MCF 10A (cell line): ENCODE measurements around the gene FBXL20. TPM values are rescaled to one million over a fixed set of nuclear protein-coding genes. Genes with fewer than 3 reads are reported as not detected.
"Not testable (repeated sequence)": the region's sequence is repeated elsewhere in the genome, so short reads cannot be mapped to it uniquely, and the experiment has no call there.

Source experiments
- BruUV-seq: library from RNA; stranded (reverse); fragments of 400-500 nt; replicated peaks from 2 replicates; lab custom pipeline; 2021; lab: Mats Ljungman, UMichigan
- CTCF ChIA-PET: fragments of 300-600 bp; sonication (Branson Sonifier 250); formaldehyde crosslinking; extraction: SDS; loops from one replicate; lab custom pipeline; 2021; ENCODE audit warnings: antibody characterized with exemption, inconsistent platforms; lab: Yijun Ruan, JAX
- POLR2A ChIA-PET: fragments of 300-600, 350-650 bp; sonication (Branson Sonifier 250); formaldehyde crosslinking; extraction: SDS; loops from one replicate; lab custom pipeline; 2020; ENCODE audit warnings: antibody characterized with exemption, inconsistent platforms; lab: Yijun Ruan, JAX
- DNase-seq: peaks from one replicate; pipeline ENCODE4 v3.0.0-alpha.2; 2018; ENCODE audit not compliant: unreplicated experiment
- H3K27ac Mint-ChIP-seq: one replicate; pipeline ENCODE4 v1.8.0; 2022; ENCODE audit warnings: mild to moderate bottlenecking, low read depth, mixed read lengths; ENCODE audit not compliant: unreplicated experiment
- H3K27me3 Mint-ChIP-seq: one replicate; pipeline ENCODE4 v1.8.0; 2022; ENCODE audit warnings: mixed read lengths; ENCODE audit not compliant: insufficient read depth, unreplicated experiment
- H3K36me3 Mint-ChIP-seq: one replicate; pipeline ENCODE4 v1.8.0; 2022; ENCODE audit warnings: mild to moderate bottlenecking, moderate library complexity, mixed read lengths; ENCODE audit not compliant: insufficient read depth, unreplicated experiment
- H3K4me1 Mint-ChIP-seq: one replicate; pipeline ENCODE4 v1.8.0; 2022; ENCODE audit warnings: mixed read lengths; ENCODE audit not compliant: insufficient read depth, unreplicated experiment
- H3K4me3 Mint-ChIP-seq: one replicate; pipeline ENCODE4 v1.8.0; 2022; ENCODE audit warnings: mild to moderate bottlenecking, moderate library complexity, mixed read lengths; ENCODE audit not compliant: unreplicated experiment
- H3K9me3 Mint-ChIP-seq: one replicate; pipeline ENCODE4 v1.8.0; 2022; ENCODE audit warnings: mixed read lengths; ENCODE audit not compliant: unreplicated experiment
- CTCF ChIP-seq: fragments of 200-600 bp; IDR thresholded peaks from one replicate; pipeline ENCODE4 v1.8.0; 2022; ENCODE audit warnings: antibody characterized with exemption, mild to moderate bottlenecking; ENCODE audit not compliant: unreplicated experiment
- intact Hi-C: fragments of 100-400 bp; cut with micrococcal nuclease; formaldehyde crosslinking; loops from 2 replicates; pipeline ENCODE4 v1.14.1; 2022
- total RNA-seq: library from RNA; stranded (reverse); gene quantifications from 2 replicates; pipeline ENCODE4 v1.2.3, GENCODE V29; 2022

The FBXL20 gene
- total RNA-seq, 1 experiment from 2014 or later: 13.4 TPM

GRCh38 chr17:39376434-39376833, 25.0 kb downstream of the FBXL20 start:
- Mint-ChIP-seq H3K4me1 (peaks cover 26% of the 10 kb centered on the region), H3K36me3 (peaks cover 17% of the 10 kb centered on the region), H3K27me3 (no peaks in the 10 kb centered on the region), H3K9me3 (no peaks in the 10 kb centered on the region), H3K4me3 (no peak overlapping the region), H3K27ac (peak overlapping the region; percentile 39)
- BruUV-seq: no TSS peak
- TF ChIP-seq CTCF: no peak
- intact Hi-C loops: no loop called here
- ChIA-PET POLR2A (interaction anchor here (0.8 to 3.1 kb wide), 3 partner anchors 13 to 523 kb away, joined by 3 to 28 read pairs (median 4); partner anchors contain the start of genes FBXL20 and RPL23), CTCF (no interaction called here)
- DNase-seq: peak; percentile 4

GRCh38 chr17:39367805-39368204, 33.6 kb downstream of the FBXL20 start:
- H3K4me3 Mint-ChIP-seq, intact Hi-C loops, H3K27ac Mint-ChIP-seq, DNase-seq, H3K9me3 Mint-ChIP-seq, H3K4me1 Mint-ChIP-seq, H3K27me3 Mint-ChIP-seq, BruUV-seq: not testable (repeated sequence)
- ChIA-PET POLR2A (interaction anchor here (1.4 kb wide), 1 partner anchor 33 kb away, joined by 3 read pairs; no protein-coding TSS in a partner anchor), CTCF (interaction anchor here (0.6 kb wide), 1 partner anchor 44 kb away, joined by 6 read pairs; no protein-coding TSS in a partner anchor)
- peaks cover 21% of the 10 kb centered on the region for H3K36me3 Mint-ChIP-seq

GRCh38 chr17:39365872-39366271, 35.6 kb downstream of the FBXL20 start:
- Mint-ChIP-seq H3K27ac (no peak overlapping the region), H3K4me3 (no peak overlapping the region), H3K4me1 (peaks cover 6% of the 10 kb centered on the region), H3K9me3 (no peaks in the 10 kb centered on the region), H3K36me3 (peaks cover 15% of the 10 kb centered on the region), H3K27me3 (no peaks in the 10 kb centered on the region)
- no TSS peak for BruUV-seq
- ChIA-PET CTCF (interaction anchor here (0.7 kb wide), 1 partner anchor 80 kb away, joined by 3 read pairs; no protein-coding TSS in a partner anchor), POLR2A (interaction anchor here (0.6 kb wide), 1 partner anchor 147 kb away, joined by 3 read pairs; no protein-coding TSS in a partner anchor)
- no peak for DNase-seq
- intact Hi-C loops: no loop called here
- no peak for TF ChIP-seq CTCF

GRCh38 chr17:39365242-39365641, 36.2 kb downstream of the FBXL20 start:
- Mint-ChIP-seq H3K27me3 (no peaks in the 10 kb centered on the region), H3K4me1 (peaks cover 6% of the 10 kb centered on the region), H3K36me3 (peaks cover 15% of the 10 kb centered on the region), H3K9me3 (no peaks in the 10 kb centered on the region), H3K4me3 (no peak overlapping the region), H3K27ac (no peak overlapping the region)
- DNase-seq: no peak
- no TSS peak for BruUV-seq
- CTCF ChIA-PET: no interaction called here
- TF ChIP-seq CTCF: no peak
- intact Hi-C loops: no loop called here
- POLR2A ChIA-PET: no interaction called here
